C4-2B (cell line): ENCODE data around the gene NR4A3.

Experiments
- H3K27ac ChIP-seq: fragments of 450-650 bp; 2 replicates; pipeline ENCODE4 v1.5.1; 2017
- CTCF ChIP-seq: fragments of 450-650 bp; conservative IDR thresholded peaks from 2 replicates; pipeline ENCODE4 v1.5.1; 2017; ENCODE audit warnings: mild to moderate bottlenecking
- ZFX ChIP-seq: fragments of 450-650 bp; IDR thresholded peaks from 2 replicates; pipeline ENCODE4 v1.6.1; 2017

NR4A3 gene

GRCh38 chr9:99876190-99876589, 54.5 kb downstream of the NR4A3 start:
- TF ChIP-seq CTCF (no peak), ZFX (no peak)
- no peak overlapping the region for H3K27ac ChIP-seq

GRCh38 chr9:99878651-99879050, 57.0 kb downstream of the NR4A3 start:
- H3K27ac ChIP-seq, result no peak overlapping the region
- TF ChIP-seq CTCF, result no peak
- TF ChIP-seq ZFX, result no peak

GRCh38 chr9:99881769-99882168, 60.1 kb downstream of the NR4A3 start:
- no peak overlapping the region for H3K27ac ChIP-seq
- no peak for TF ChIP-seq ZFX

- TF ChIP-seq ZFX, result no peak
- H3K27ac ChIP-seq, result no peak overlapping the region
Measured at GRCh38 chr9:99885747-99886146, 64.1 kb downstream of the NR4A3 start.

DNA sequence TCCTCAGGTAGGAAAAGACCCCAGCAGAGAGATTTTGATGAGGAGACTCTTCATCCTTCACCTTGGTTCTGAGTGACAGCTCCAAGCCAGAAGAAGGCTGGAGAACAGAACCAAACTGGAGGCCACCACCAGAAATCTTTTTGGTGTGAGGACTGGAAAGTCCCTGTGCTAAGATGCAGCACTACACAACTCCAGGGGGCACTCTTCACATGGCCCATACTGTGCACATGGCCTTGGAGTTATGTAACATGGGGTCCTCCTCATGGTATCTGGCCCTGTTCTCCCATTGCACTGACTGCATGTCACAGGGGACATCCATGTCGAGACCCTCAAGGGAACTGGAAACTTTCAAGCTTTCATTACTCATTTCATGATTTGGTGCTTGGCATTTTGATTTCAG, 67.4 kb downstream of the NR4A3 start:
- TF ChIP-seq ZFX (no peak), CTCF (peak; percentile 11; the same call in 1 of the 2 replicates)
- H3K27ac ChIP-seq, result no peak overlapping the region

- H3K27ac ChIP-seq, result no peak overlapping the region
- TF ChIP-seq ZFX, result no peak
Measured at GRCh38 chr9:99894826-99895225, 73.1 kb downstream of the NR4A3 start.

GRCh38 chr9:99895510-99895909, 73.8 kb downstream of the NR4A3 start:
- TF ChIP-seq ZFX (no peak), CTCF (no peak)
- H3K27ac ChIP-seq, result no peak overlapping the region

DNA sequence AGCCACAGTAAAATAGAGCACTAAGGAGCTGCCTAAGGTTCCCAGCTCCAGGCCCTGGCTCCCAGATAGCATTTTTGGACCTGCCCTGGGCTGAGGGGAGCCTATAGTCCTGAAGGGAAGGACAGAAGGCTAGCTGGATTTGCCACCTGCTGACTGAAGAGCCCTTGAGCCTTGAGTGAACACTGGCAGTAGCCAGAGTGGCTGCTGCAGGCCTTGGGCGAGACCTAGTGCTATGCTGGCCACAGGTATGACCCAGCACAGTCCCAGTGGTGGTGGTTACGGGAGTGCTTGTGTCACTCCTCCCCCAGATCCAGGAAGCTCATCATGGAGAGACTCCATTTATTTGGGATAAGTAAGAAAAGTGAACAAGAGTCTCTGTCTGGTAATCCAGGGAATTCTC, 74.4 kb downstream of the NR4A3 start:
- no peak overlapping the region for H3K27ac ChIP-seq
- TF ChIP-seq ZFX (no peak), CTCF (no peak)

DNA sequence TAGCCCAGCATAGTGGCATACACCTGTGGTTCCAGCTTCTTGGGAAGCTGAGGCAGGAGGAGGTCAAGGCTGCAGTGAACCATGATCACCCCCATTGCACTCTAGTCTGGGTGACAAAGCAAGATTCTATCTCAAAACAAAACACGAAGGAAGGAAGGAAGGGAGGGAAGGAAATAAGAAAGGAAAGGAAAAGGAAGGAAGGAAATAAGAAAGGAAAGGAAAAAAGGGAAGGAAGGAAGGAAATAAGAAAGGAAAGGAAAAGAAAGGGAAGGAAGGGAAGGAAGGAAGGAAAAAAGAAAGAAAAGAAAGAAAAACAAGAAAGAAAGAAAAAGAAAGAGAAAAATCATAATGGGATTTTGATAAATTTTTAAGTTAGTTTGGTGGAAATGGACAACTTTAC, 81.7 kb downstream of the NR4A3 start:
- TF ChIP-seq ZFX (no peak), CTCF (no peak)
- H3K27ac ChIP-seq, result no peak overlapping the region
